Prostate gland (tissue), 2 donors: ENCODE results near the gene CD101. TPM values are rescaled to one million over a fixed set of nuclear protein-coding genes. Genes with fewer than 3 reads are reported as not detected.

Experiments
- DNase-seq: peaks from one replicate; pipeline ENCODE4 v3.0.0-alpha.2; 2019; ENCODE audit warnings: low spot score
- H3K27ac ChIP-seq, 2 donors: fragments of 200-600 bp; sonication (generic); 2 replicates each; pipeline ENCODE4 v1.5.1; 2017 to 2019
- H3K27me3 ChIP-seq: fragments of 200-600 bp; sonication (generic); replicated peaks from 2 replicates; pipeline ENCODE4 v1.5.1; 2019; ENCODE audit not compliant: insufficient read depth
- H3K36me3 ChIP-seq, 2 donors: fragments of 200-600 bp; sonication (generic); 1 replicate in 1 of 2; 2 replicates in 1 of 2; pipeline versions ENCODE4 v1.5.1 to v1.8.1; 2017 to 2019
- H3K4me1 ChIP-seq: fragments of 200-600 bp; sonication (generic); replicated peaks from 2 replicates; pipeline ENCODE4 v1.5.1; 2019
- H3K4me3 ChIP-seq, 2 donors: fragments of 200-600 bp; sonication (generic); 2 replicates each; pipeline ENCODE4 v1.5.1; 2017 to 2019
- H3K9me3 ChIP-seq: fragments of 200-600 bp; sonication (generic); 2 replicates; pipeline ENCODE4 v1.5.1; 2017
- CTCF ChIP-seq, 4 experiments: fragments of 200-600 bp in 2 of 4; fragments of 450-650 bp in 2 of 4; sonication (generic) in 2 of 4; IDR thresholded peaks; 1 replicate in 3 of 4; 2 replicates in 1 of 4; pipeline ENCODE4 v1.5.1; 2016 to 2019; ENCODE audit warnings: antibody characterized with exemption in 4 of 4, mild to moderate bottlenecking in 2 of 4, moderate library complexity in 2 of 4
- POLR2A ChIP-seq: fragments of 450-650 bp; IDR thresholded peaks from one replicate; pipeline ENCODE4 v1.6.1; 2016; ENCODE audit warnings: antibody characterized with exemption, mild to moderate bottlenecking
- POLR2AphosphoS5 ChIP-seq: sonication (generic); formaldehyde crosslinking; IDR thresholded peaks from one replicate; pipeline ENCODE4 v1.6.1; 2017; ENCODE audit warnings: antibody characterized with exemption
- WGBS: methylation state at CpG from one replicate; pipeline ENCODE4 v1.1.5; 2018; 5-methylcytosine and 5-hydroxymethylcytosine counted together
- intact Hi-C: fragments of 100-400 bp; cut with DNase I; formaldehyde crosslinking; loops from one replicate; pipeline ENCODE4 v1.14.2; 2022
- total RNA-seq, 2 donors: library from RNA; depleted of rRNA; stranded (reverse); fragments of >200 nt; gene quantifications; one replicate each; pipeline ENCODE4 v1.1.0, GENCODE V29; 2016

Gene CD101
- total RNA-seq, 2 donors from 2014 or later, result 0.59 to 1.1 TPM

GRCh38 chr1:117029685-117030084, 28.1 kb downstream of the CD101 start:
- WGBS, result 94% methylated on average over 1 of the region's 1 CpG

GRCh38 chr1:117030271-117030877, 28.8 kb downstream of the CD101 start:
- Histone ChIP-seq H3K27me3 (no peaks in the 10 kb centered on the region), H3K4me1 (no peaks in the 10 kb centered on the region), H3K27ac (no peak overlapping the region), H3K36me3 (no peaks in the 10 kb centered on the region), H3K4me3 (no peak overlapping the region), H3K9me3 (no peaks in the 10 kb centered on the region)
- TF ChIP-seq CTCF (IDR thresholded peaks at IDR 0.05), result no peak
- no peak for TF ChIP-seq POLR2A
- no peak for TF ChIP-seq POLR2AphosphoS5
- intact Hi-C loops, result no loop called here
- WGBS, result 67% methylated on average over 1 of the region's 1 CpG
- DNase-seq, result no peak

More at GRCh38 chr1:117029685-117030084, 28.1 kb downstream of the CD101 start:
- Histone ChIP-seq H3K27ac (no peak overlapping the region), H3K4me3 (no peak overlapping the region), H3K36me3 (no peaks in the 10 kb centered on the region), H3K9me3 (no peaks in the 10 kb centered on the region), H3K4me1 (no peaks in the 10 kb centered on the region), H3K27me3 (no peaks in the 10 kb centered on the region)
- DNase-seq, result no peak
- TF ChIP-seq POLR2A (no peak), POLR2AphosphoS5 (no peak), CTCF (IDR thresholded peaks at IDR 0.05) (no peak)
- intact Hi-C loops, result no loop called here

- 98% methylated on average over 3 of the region's 3 CpGs for WGBS
- Histone ChIP-seq H3K36me3 (no peaks in the 10 kb centered on the region), H3K27me3 (no peaks in the 10 kb centered on the region), H3K4me3 (no peak overlapping the region), H3K9me3 (no peaks in the 10 kb centered on the region), H3K4me1 (no peaks in the 10 kb centered on the region), H3K27ac (no peak overlapping the region)
- no peak for DNase-seq
- no peak for TF ChIP-seq CTCF (IDR thresholded peaks at IDR 0.05)
- TF ChIP-seq POLR2AphosphoS5, result no peak
- TF ChIP-seq POLR2A, result no peak
- intact Hi-C loops, result no loop called here
These were observed 30.7 kb downstream of the CD101 start for GRCh38 chr1:117032266-117032665.

GRCh38 chr1:117032681-117033539, 31.4 kb downstream of the CD101 start:
- H3K4me3 ChIP-seq, result no peak overlapping the region
- no peak for DNase-seq
- intact Hi-C loops, result no loop called here
- 83% methylated on average over 11 of the region's 11 CpGs for WGBS
- no peaks in the 10 kb centered on the region for H3K9me3 ChIP-seq
- H3K36me3 ChIP-seq, result no peaks in the 10 kb centered on the region
- no peaks in the 10 kb centered on the region for H3K4me1 ChIP-seq
- H3K27me3 ChIP-seq, result no peaks in the 10 kb centered on the region
- no peak overlapping the region for H3K27ac ChIP-seq
- TF ChIP-seq POLR2A, result no peak
- no peak for TF ChIP-seq POLR2AphosphoS5
- TF ChIP-seq CTCF (IDR thresholded peaks at IDR 0.05), result no peak
